ENCODE data around the gene EGFR. TPM values are rescaled to one million over a fixed set of nuclear protein-coding genes. Genes with fewer than 3 reads are reported as not detected.

EGFR gene
- total RNA-seq, 2 donors from 2014 or later = 54.8 to 56.7 TPM

- TF ChIP-seq CTCF (IDR thresholded peaks at IDR 0.05) = no peak
- Histone ChIP-seq H3K4me1 (ENCODE audit: control insufficient read depth in 1 of 2, low read depth in 2 of 2) (peaks cover 34 to 43% of the 10 kb centered on the region in 2 donors), H3K27me3 (replicated peaks; ENCODE audit: insufficient read depth) (no peaks in the 10 kb centered on the region)
Observed at GRCh38 chr7:55063061-55063460, 44.2 kb downstream of the EGFR start.

GRCh38 chr7:55063633-55064032, 44.8 kb downstream of the EGFR start:
- Histone ChIP-seq H3K36me3 (no peaks in the 10 kb centered on the region), H3K27me3 (replicated peaks; ENCODE audit: insufficient read depth) (no peaks in the 10 kb centered on the region), H3K4me3 (no peak overlapping the region), H3K4me1 (ENCODE audit: control insufficient read depth in 1 of 2, low read depth in 2 of 2) (peaks cover 34 to 43% of the 10 kb centered on the region in 2 donors), H3K9me3 (no peaks in the 10 kb centered on the region), H3K27ac (no peak overlapping the region)
- no peak for ATAC-seq (ENCODE audit: insufficient number of reproducible peaks, low FRiP score, low read depth)
- no peak for DNase-seq (ENCODE audit: low spot score)
- TF ChIP-seq CTCF (IDR thresholded peaks at IDR 0.05) = no peak

More at GRCh38 chr7:55063061-55063460, 44.2 kb downstream of the EGFR start:
- Histone ChIP-seq H3K4me3 (no peak overlapping the region), H3K27ac (no peak overlapping the region), H3K9me3 (no peaks in the 10 kb centered on the region), H3K36me3 (no peaks in the 10 kb centered on the region)
- ATAC-seq (ENCODE audit: insufficient number of reproducible peaks, low FRiP score, low read depth) (no peak), DNase-seq (ENCODE audit: low spot score) (no peak)

GRCh38 chr7:55065079-55065478, 46.3 kb downstream of the EGFR start:
- peak; percentile 58 for ATAC-seq (ENCODE audit: insufficient number of reproducible peaks, low FRiP score, low read depth)
- DNase-seq (ENCODE audit: low spot score) = no peak
- TF ChIP-seq CTCF (IDR thresholded peaks at IDR 0.05) = no peak
- no peaks in the 10 kb centered on the region for H3K27me3 ChIP-seq (replicated peaks; ENCODE audit: insufficient read depth)
- H3K27ac ChIP-seq = peak overlapping the region; percentile 67 to 81
- H3K4me1 ChIP-seq (ENCODE audit: control insufficient read depth in 1 of 2, low read depth in 2 of 2) = peaks cover 34 to 43% of the 10 kb centered on the region in 2 donors
- peak overlapping the region; percentile 45 for H3K4me3 ChIP-seq
- H3K36me3 ChIP-seq = no peaks in the 10 kb centered on the region
- H3K9me3 ChIP-seq = no peaks in the 10 kb centered on the region

GRCh38 chr7:55065511-55066229, 46.9 kb downstream of the EGFR start:
- Histone ChIP-seq H3K27ac (peak overlapping the region; percentile 67 to 81), H3K36me3 (no peaks in the 10 kb centered on the region), H3K27me3 (replicated peaks; ENCODE audit: insufficient read depth) (no peaks in the 10 kb centered on the region), H3K4me1 (ENCODE audit: control insufficient read depth in 1 of 2, low read depth in 2 of 2) (peaks cover 31 to 38% of the 10 kb centered on the region in 2 donors), H3K4me3 (peak overlapping the region; percentile 45), H3K9me3 (no peaks in the 10 kb centered on the region)
- no peak for TF ChIP-seq CTCF (IDR thresholded peaks at IDR 0.05)
- ATAC-seq (ENCODE audit: insufficient number of reproducible peaks, low FRiP score, low read depth) (peak; percentile 79), DNase-seq (ENCODE audit: low spot score) (no peak)

GRCh38 chr7:55066524-55066923, 47.7 kb downstream of the EGFR start:
- Histone ChIP-seq H3K4me3 (peak overlapping the region; percentile 45), H3K27me3 (replicated peaks; ENCODE audit: insufficient read depth) (no peaks in the 10 kb centered on the region), H3K36me3 (no peaks in the 10 kb centered on the region), H3K27ac (peak overlapping the region; percentile 67 to 81), H3K9me3 (no peaks in the 10 kb centered on the region), H3K4me1 (ENCODE audit: control insufficient read depth in 1 of 2, low read depth in 2 of 2) (peaks cover 25 to 33% of the 10 kb centered on the region in 2 donors)
- no peak for TF ChIP-seq CTCF (IDR thresholded peaks at IDR 0.05)
- DNase-seq (ENCODE audit: low spot score) (no peak), ATAC-seq (ENCODE audit: insufficient number of reproducible peaks, low FRiP score, low read depth) (no peak)

Measured in thoracic aorta (tissue), 2 donors.